Hepatocyte (in vitro differentiated cells): ENCODE data around the gene PDZK1IP1.

Experiments used
- EZH2 ChIP-seq: fragments of 200-600 bp; sonication (generic); IDR thresholded peaks from 2 replicates; pipeline ENCODE4 v1.6.1; 2016; ENCODE audit warnings: antibody characterized with exemption, mild to moderate bottlenecking, borderline replicate concordance
- EZH2phosphoT487 ChIP-seq: fragments of 200-600 bp; sonication (generic); IDR thresholded peaks from one replicate; pipeline ENCODE4 v1.6.1; 2018; ENCODE audit warnings: antibody characterized with exemption, mild to moderate bottlenecking, low read depth, moderate library complexity; ENCODE audit not compliant: unreplicated experiment, severe bottlenecking
- TF ChIP-seq, protein P1 (sequence below): fragments of 200-600 bp; sonication (generic); IDR thresholded peaks from 2 replicates; pipeline ENCODE4 v1.5.1; 2016; ENCODE audit warnings: antibody characterized with exemption, mild to moderate bottlenecking; ENCODE audit not compliant: poor library complexity

DNA sequence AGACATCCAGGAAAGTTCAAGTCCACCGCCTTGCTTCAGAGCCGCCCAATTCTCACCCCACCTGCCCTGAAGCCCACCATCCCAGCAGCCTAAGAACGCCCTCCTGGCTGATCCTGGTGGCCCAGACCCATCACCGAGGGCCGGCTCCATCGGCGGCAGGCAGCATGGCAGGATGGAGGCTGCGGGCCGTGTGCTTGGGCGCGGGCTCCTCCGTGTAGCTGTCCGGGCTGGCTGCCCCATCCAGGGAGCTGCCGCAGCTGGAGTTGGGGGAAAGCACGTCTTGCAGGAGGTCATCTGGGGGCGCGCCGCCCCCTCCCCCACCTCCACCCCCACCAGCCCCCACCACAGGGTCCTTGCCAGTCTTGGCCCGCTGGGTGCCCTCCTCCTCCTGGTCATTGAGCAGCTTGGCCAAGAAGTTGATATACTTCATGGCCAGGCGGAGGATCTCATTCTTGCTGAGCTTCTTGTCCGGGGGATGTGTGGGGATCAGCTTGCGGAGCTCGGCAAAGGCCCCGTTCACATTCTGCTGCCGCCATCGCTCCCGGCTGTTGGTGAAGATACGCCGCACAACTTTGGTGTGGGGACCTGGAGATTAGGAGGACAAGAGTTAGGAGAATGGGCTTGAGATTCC is 29.9 kb upstream of the PDZK1IP1 start:
- TF ChIP-seq, protein P1, sequence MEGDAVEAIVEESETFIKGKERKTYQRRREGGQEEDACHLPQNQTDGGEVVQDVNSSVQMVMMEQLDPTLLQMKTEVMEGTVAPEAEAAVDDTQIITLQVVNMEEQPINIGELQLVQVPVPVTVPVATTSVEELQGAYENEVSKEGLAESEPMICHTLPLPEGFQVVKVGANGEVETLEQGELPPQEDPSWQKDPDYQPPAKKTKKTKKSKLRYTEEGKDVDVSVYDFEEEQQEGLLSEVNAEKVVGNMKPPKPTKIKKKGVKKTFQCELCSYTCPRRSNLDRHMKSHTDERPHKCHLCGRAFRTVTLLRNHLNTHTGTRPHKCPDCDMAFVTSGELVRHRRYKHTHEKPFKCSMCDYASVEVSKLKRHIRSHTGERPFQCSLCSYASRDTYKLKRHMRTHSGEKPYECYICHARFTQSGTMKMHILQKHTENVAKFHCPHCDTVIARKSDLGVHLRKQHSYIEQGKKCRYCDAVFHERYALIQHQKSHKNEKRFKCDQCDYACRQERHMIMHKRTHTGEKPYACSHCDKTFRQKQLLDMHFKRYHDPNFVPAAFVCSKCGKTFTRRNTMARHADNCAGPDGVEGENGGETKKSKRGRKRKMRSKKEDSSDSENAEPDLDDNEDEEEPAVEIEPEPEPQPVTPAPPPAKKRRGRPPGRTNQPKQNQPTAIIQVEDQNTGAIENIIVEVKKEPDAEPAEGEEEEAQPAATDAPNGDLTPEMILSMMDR = no peak
- TF ChIP-seq EZH2 (no peak), EZH2phosphoT487 (no peak)
